Glomerular endothelial cell (primary cell): Measurements from ENCODE around the gene KCNJ6. TPM values are rescaled to one million over a fixed set of nuclear protein-coding genes. Genes with fewer than 3 reads are reported as not detected.
A peak's percentile ranks its signal among the peaks of the same experiment; 100 is the strongest.

ENCODE experiments used
- DNase-seq: peaks from one replicate; pipeline ENCODE4 v3.0.0-alpha.2; 2011; ENCODE audit warnings: low read depth, low spot score; ENCODE audit errors: extremely low read depth
- total RNA-seq: library from RNA; depleted of rRNA; stranded (reverse); fragments of >200 nt; gene quantifications from 2 replicates; pipeline ENCODE4 v1.2.3, GENCODE V29; 2015

Gene KCNJ6
- total RNA-seq, 1 donor from 2014 or later: 0.12 TPM

DNA sequence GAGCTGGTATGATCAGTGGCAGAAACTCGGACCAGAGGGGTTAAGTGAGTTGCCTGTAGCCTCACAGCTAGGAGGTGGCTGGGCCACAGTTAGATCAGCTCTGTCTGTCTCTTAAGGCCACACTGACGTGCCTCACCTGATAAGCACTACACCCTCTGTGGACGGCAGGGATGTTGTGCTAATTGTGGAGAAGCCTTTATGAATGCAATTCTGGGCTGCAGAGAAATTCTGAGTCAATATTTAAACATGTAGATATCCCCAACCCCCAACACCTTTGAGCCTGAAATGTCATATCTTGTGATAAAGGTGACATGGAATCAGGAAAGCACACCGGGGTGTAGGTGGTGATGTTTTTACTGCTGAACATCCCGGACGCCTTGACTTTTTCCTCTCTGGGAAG lies 88.3 kb downstream of the KCNJ6 start:
- DNase-seq: no peak

DNA sequence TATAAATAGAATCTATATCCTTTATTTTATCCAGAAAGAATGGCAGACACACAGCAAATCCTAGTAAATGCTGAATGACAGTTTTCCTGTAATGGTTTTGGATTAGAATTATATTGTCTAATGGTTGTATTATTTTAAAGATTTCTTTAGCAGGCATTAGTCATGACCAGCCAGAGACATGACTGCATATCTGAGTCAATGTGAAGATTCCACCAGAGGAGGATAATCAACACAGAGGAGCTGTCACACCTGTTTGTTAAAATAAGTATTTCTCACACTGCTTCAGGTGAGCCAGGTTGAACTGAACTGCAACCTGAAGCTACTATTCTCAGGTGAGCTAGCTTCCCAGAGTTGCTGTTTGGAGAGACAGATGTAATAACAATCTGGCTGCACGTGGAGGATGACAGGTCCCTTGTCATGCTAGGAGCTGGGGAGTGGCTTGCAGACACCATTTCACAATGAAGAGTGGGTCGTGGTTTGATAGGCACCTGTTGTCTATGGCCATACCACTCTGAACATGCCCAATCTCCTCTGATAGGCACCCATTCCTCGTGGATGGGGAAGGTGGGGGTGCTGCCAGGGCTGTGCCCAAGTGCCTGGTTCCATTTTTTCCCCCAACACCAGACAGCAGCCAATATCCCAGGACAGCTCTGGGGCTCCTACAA lies 94.3 kb downstream of the KCNJ6 start:
- DNase-seq: no peak

DNA sequence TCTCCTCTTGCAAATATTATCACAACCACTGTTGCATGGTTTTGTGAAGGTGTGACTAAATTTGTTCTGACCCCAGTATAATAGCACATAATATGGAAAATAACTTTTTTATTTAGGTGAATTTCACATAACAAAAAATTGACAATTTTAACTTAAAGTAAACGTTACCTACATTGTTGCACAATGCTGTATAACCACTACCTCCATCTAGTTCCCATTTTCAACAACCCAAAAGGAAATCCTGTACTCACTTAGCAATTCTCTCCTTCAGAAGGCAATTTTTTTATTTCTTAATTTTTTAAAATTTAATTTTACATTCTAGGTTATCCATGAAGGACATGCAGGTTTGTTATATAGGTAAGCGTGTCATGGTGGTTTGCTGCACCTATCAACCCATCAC lies 95.2 kb downstream of the KCNJ6 start:
- no peak for DNase-seq

DNA sequence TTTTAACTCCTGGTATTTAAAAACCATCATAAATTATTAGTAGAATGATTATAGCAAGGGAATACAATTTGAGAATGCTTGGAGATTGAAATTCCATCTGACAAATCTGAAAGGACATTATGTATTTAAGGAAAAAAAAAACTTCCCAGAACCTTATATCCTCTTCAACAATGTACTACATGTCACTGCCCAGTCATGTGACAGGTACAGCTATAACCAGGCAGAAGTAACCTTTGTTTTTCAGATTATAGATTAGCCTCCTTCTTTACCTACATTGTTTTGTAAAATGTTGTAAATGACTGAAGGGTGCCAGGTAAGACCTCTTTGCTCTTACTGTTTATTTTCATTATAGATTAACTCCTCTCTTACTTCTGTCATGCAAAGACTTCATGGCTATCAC lies 96.9 kb downstream of the KCNJ6 start:
- no peak for DNase-seq

DNA sequence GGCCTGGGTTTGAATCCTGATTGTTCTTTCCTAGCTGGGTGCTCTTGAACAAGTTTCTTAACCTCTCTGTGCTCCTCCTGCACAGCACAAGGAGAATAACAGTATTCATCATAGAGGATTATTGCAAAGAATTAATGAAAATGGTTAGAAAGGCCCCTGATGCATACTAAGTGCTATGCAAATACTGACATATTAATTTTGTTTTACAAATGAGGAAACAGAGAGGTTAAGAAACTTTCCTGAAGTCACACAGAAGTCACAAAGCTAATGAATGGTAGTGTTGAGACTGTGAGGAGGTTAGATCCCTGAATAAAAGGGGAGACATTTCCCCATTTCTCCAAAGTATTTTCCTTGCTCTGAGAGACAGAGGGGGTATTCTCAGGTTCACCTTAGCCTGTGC lies 99.0 kb downstream of the KCNJ6 start:
- no peak for DNase-seq

DNA sequence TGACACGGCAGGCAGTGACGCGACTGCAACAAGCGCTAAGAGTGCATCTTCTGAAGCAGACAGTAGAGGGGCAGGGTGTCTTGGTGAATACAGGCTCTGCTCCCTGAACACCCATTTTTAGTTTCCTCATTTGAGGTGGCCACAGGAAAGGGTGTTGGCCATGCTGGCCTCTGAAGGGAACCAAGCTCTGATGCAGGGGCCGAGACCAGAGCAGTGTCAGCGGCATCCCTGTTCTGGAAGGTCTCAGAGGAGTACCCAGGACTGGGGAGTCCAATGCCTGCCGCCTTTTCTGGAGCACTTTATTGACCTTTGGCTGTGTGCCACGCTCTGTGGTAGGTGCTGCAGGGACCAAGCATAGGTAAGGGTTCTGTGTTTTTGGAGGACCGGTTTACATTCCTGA lies 100.4 kb downstream of the KCNJ6 start:
- DNase-seq: no peak

DNA sequence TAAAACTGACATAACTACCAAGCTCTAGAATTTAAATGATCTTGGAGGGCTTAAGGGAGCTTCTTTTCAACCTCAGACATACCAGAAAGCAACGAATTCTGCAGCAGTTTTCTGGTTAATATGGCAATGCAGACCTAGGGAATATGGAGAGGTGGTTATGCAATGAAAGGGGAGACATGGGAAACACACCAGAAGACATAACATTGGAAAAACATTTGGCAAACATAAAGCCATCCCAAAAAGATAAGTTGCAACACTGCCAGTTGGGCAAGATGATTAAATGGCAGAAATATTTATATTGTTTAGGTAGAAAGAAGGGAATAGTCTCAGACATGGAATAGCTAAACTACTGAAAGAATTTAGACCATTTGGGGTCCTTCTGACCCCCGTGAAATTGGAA lies 104.5 kb downstream of the KCNJ6 start:
- DNase-seq: no peak

DNA sequence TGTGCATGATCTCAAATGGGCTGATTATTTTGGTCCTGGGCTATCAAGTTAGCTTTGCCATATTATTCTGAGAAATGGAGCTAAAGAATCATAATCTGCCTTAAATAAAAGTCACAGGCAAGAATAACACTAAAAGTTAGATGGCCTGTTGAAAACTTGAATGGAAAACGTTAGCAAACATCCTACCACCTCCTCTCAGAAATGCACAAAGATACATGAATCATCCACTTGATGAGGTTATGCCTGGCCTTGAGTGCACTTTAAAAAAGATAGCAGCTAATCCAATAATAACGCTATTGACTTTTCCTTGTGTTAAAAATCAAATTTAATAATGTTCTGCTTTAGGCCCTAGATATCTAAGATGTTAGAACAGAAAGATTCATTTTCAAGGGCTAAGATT lies 108.0 kb downstream of the KCNJ6 start:
- no peak for DNase-seq

DNA sequence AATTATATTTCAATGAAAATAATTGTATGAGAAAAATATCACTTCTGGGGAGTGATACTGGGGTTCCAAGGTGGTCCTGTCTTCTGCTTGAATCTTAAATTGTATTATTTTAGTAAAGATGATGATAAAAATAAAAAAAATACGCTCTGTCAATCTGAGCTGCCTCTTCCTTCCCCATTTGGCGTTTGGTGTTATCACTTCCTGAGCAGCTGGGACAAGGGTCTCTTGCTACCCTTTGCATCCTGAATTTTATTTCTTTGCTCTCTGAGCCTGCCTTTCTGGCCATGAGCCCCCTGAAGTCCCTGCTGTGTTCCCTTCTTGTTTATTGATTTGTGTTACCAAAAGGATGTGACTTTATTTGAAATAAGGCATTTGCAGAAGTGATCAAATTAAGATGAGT lies 111.0 kb downstream of the KCNJ6 start:
- DNase-seq: no peak

DNA sequence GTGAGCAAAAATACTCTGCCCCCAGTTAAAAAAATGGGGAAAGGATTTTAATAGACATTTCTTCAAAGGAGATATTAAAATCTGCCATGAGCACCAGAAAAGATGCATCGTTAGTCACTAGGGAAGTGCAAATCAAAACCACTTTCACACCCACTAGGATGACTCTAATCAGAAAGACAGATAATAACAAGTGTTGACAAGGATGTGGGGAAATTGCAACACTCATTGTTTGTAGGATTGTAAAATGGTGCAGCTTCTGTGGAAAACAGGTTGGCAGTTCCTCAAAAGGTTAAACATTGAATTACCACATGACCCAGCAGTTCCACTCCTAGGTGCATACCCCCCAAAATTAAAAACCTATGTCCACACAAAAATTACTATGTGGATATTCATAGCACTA lies 112.3 kb downstream of the KCNJ6 start:
- no peak for DNase-seq

DNA sequence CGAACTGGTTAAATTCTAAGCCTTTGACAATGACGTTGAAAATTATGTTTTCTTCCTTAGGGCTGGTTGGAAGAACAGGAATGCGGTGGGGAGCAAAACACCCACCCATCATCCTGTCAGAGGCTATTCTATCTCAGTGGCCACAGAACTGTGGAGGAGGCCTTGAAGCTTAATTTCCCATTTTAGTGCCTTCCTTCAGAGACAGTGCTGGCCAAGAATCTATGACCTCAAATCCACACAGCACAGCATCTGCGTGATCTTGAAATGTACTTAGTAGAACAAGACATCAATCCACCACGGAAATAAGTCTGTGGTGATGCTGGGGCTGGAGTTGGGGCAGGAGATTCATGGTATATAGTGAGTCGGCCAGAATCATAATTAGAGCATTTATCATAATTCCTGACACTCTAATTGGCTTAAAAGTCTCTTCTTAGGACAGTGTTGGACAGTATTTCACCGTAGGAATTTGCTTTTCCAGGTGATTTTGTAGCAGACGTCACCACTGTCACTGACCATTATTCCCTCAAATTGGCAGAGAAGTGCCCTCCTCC lies 113.1 kb downstream of the KCNJ6 start:
- no peak for DNase-seq

DNA sequence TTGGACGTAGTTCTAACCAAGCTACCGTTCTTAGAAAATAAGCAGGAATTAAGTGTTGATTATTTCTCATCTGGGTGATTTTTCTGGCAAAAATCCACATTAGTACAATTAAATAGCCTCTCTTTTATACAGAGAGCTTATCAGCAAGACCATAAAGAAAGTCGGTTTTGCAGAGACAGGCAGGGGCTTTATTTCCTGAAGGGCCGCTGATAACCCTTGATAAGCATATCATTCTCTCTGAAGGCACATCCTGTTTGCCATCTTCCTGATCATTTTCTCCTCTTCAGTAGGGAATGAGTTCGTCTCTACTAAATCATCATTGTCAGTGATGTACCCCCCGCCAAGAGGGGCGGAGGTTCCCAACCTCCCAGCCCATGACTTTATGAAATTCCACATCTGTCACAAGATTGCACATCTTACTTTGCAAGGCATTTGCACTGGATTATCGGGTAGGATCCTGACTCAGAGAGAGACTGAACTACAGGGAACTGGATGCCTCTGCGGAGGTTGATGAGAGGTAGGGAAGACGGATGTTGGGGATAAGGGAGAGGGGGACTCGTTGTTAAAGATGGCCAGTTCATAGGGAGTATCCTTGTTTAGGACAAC lies 115.7 kb downstream of the KCNJ6 start:
- DNase-seq: no peak

DNA sequence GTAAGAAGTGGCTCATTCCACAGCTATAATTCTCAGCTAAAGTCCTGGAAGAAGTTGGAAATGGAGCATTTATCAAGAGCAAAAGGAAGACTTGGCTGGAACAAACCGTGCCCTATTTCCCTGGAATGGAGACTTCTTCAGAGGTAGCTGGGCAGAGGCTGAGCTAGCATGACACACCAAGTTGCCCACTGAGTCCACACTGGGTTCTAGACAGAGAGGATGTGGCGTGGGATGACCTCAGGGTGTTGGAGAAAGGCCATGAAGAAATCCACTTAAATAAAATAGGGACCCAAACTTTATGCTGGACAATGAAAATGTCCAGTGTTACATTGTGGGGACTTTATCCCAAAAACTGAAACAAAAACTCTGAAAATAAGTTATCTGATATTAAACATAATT lies 116.2 kb downstream of the KCNJ6 start:
- DNase-seq: no peak

DNA sequence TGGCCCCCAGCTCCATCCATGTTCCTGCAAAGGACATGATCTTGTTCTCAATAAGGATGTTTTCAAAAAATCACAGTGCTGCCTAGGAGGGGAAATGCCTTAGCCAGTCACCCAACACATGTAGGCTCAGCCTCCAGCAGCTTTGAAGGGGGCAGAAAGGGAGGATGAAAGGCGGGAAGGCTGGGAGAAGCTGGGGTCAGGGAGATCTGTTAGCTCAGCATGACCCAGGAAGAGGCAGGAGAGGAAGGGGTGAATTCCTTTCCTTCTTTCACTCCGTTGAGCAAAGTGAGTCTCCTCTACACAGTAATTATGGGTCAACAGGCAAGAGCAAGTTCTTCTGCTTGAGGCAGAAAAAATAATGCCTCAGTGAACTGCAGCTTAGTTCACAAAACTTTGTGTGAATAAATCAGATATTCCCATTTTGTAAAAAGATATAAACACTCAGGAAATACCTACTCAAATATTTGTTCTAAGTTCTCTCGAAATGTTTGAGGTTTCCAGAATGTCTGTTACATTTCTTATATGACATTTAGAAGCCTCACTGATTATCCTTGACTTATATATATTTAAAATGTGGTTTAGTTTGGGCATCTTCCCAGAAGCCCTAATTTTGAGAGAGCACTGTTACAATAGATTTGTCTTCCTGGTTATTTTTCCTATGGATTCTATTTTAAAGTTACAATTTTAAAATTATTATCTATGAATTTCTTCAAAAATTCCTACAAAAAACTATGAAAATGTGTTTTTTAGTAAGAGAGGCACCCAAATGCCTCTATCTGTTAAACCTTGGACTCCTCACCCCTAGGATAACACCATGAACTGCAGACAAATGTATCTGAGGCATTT lies 116.8 kb downstream of the KCNJ6 start:
- no peak for DNase-seq

DNA sequence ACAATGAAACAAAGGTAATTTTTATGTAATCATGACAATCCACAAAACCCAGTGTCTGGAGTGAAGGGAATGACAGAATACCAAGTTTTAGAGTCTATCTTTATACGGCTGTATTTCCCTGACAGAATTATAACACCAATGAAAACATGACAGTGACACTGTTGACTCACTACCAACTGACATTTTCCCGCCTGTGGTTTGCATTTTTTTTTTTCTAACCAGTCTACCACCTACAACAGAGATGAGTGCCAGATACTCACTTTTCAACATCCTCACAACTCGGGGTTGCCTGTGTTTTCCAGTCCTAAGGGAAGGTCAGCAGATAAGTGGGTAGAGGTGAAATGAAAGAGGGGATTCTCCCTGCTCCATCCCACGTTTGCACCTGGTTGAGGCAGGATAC lies 118.9 kb downstream of the KCNJ6 start:
- no peak for DNase-seq

DNA sequence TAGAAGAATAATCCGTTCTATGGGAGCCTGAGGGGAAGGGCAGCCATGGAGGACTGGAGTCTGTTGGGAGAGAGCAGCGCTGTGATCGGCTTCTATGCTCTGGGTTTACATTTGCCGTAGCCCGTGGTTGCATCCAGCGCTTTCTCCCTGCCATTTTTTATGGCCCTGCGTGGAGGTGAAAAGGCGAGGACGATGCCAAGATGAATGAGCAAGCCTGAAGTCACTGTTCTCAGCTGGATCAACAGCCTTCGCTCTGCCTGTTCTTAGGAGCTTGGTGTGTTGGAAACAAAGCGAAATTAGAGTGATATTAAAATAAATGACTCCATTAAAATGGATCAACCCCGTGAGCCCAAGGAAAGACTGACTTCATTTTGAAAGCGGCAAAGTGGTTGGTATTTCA lies 120.2 kb downstream of the KCNJ6 start:
- DNase-seq: no peak

DNA sequence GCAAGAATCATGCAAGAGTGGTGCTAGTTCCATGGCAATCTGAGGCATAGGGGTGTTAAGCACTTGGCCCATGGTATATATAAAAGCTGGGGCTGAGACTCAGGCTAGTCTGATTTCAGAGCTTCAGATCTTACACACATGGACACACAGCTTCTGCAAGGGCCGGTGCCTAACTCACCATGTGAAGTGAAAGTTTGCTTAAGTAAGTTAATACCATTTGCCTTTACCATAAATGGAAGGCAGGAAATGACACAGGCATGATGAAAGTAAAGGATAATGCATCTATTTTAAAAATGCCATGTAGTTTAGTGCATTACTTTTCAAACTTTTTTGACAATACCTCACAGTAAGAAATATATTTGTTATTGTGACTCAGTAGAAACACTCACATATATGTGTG lies 122.6 kb downstream of the KCNJ6 start:
- DNase-seq: no peak

DNA sequence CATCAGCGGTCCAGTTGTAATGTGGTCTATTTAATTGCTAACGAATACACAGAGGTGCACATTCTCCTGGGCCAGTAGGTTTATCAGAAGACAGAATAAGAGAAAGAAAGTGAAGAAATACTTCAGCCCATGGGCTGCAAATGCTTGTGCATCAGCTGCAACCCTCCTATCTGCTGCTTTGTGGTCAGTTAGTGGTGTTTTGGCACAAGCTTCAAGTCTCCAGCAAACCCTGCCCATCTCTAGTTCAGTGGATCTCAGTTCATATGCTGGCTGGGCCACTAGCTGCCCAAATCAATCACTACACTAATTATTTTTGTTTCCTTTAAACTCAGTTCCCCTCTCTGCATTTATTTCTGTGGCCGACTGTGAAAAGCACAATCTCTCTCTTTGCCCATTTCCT lies 124.2 kb downstream of the KCNJ6 start:
- no peak for DNase-seq

DNA sequence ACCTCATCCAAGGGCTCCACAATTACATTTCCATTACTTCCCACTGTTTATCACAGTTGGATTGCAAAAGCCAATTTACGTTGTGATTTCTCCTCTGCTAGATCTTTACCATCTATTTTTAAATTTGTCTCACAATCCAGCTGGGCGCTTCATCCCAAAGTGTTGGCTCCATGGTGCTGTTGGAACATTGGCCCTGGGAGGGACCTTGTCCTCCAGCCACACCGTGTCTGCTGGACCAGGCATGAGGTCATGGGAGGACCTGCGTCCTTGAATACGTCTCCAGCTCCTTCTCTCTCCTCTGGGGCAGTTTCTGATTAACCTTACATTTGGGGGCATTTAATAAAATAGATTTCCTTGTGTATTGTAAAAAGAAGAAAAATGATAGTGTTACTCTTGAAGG lies 125.4 kb downstream of the KCNJ6 start:
- no peak for DNase-seq

DNA sequence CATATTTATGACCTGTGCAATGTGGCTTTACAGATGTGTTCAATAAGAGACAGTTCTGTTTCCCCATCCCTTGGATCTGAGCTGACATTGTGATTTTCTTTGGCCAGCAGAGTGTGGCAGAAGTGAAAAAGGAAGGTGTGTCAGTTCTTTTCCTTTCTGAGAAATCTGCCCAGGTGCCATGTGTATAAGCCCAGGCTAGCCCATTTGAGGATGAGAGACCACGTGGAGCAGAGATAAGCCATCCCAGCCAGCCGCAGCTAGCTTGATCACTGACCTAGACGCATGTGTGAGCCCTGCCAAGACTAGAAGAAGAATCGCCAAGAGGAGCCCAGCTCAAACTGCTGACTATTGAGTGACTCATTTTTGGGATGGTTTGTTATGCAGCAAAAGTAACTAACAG lies 127.8 kb downstream of the KCNJ6 start:
- no peak for DNase-seq

DNA sequence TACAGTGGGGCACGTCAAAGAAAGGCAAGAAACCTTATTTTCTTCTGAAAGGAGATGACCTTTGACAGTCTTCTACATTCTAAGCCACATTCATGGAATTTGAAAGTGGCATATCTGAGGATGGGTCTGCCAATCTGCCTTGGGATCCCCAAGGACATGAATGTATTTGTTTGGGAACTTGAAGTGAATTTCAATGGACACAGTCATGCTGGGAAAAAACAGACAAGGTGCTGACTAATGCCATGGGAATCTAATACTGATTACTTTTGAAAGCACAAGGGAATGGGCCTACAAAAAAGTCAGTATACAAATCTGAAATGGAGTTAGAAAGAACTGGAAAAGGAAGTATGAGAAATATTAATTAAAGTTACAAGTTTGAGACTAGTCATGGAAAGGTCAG lies 128.8 kb downstream of the KCNJ6 start:
- peak; percentile 37 for DNase-seq
